GM12878 (cell line): ENCODE measurements around the gene CYB5A.

Source experiments
- CHD4 ChIP-seq: fragments of 200-600 bp; sonication (generic); IDR thresholded peaks from 2 replicates; pipeline ENCODE4 v1.6.1; 2016; ENCODE audit warnings: mild to moderate bottlenecking
- EGR1 ChIP-seq, 2 experiments: IDR thresholded peaks; 1 replicate in 1 of 2; 2 replicates in 1 of 2; pipeline ENCODE4 v1.6.1; 2011 to 2012; ENCODE audit warnings: low read depth in 2 of 2, low read length in 2 of 2, borderline replicate concordance in 1 of 2, mild to moderate bottlenecking in 1 of 2, moderate library complexity in 1 of 2
- POLR2A ChIP-seq: IDR thresholded peaks from 2 replicates; pipeline ENCODE4 v1.6.1; 2011; ENCODE audit warnings: low read depth, mild to moderate bottlenecking, low read length
- RFX5 ChIP-seq: IDR thresholded peaks from 2 replicates; pipeline ENCODE4 v1.6.1; 2011; ENCODE audit warnings: low read depth, low read length, improper control_type of control experiment
- SMC3 ChIP-seq: IDR thresholded peaks from 2 replicates; pipeline ENCODE4 v1.6.1; 2011; ENCODE audit warnings: low read length, improper control_type of control experiment, borderline replicate concordance
- SP1 ChIP-seq: IDR thresholded peaks from one replicate; pipeline ENCODE4 v1.6.1; 2011; ENCODE audit warnings: low read depth, low read length
- ZSCAN29 ChIP-seq: fragments of 450-650 bp; IDR thresholded peaks from 2 replicates; pipeline ENCODE4 v1.6.1; 2017; ENCODE audit warnings: mild to moderate bottlenecking, moderate library complexity
- TF ChIP-seq, protein P1 (sequence below), 3 experiments: IDR thresholded peaks in 2 of 3; conservative IDR thresholded peaks in 1 of 3; 2 replicates each; pipeline ENCODE4 v1.5.1; 2011; ENCODE audit warnings: low read depth in 3 of 3, low read length in 3 of 3, mild to moderate bottlenecking in 3 of 3, control low read depth in 2 of 3, moderate library complexity in 2 of 3, inconsistent platforms in 1 of 3, mixed read lengths in 1 of 3; ENCODE audit not compliant: control insufficient read depth in 2 of 3, insufficient read depth in 1 of 3; ENCODE audit errors: extremely low read depth in 1 of 3
- TF ChIP-seq, protein P2 (sequence below): IDR thresholded peaks from 2 replicates; pipeline ENCODE4 v1.6.1; 2012; ENCODE audit warnings: mild to moderate bottlenecking, low read depth, low read length
- TF ChIP-seq, protein P3 (sequence below): fragments of 150-350 bp; IDR thresholded peaks from 2 replicates; pipeline ENCODE4 v1.6.1; 2016; ENCODE audit warnings: low read depth, low read length
- TF ChIP-seq, protein P4 (sequence below): IDR thresholded peaks from 2 replicates; pipeline ENCODE4 v1.6.1; 2011; ENCODE audit warnings: low read depth, mild to moderate bottlenecking, low read length, moderate library complexity, borderline replicate concordance; ENCODE audit errors: extremely low read depth

DNA sequence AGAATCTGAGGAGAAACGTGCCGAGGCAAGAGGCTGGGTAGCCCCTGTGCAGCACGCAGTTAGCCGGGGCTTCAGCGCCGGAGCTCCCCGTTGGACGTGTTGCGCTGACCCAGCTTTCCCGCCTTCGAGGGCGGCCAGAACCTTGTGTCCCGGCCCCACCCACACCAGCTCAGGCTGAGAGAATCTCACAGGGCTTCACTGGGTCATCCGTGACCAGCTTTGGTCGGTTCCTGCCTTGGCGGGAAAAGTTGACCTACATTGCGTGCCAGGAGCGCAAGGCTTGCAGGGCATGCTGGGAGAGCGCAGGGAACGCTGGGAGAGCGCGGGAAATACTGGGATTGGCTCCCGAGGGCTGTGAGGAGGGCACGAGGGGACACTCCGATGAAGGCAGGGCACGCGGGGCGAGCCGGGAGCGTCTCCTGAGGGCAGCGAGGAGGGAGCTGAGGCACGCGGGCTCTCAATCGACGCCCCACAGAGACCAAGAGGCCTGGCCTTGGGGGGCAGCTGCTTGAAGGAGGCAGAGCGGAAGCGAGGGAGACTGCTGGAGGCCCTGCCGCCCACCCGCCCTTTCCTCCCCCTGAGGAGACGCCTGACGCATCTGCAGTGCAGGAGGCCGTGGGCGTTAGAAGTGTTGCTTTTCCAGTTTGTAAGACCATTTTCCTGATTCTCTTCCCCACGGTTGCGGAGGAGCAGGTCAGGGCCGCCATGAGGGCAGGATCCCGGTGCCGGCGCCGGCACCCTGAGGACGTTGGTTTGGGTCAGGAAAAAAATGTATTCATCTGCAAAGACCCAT is 23.9 kb upstream of the CYB5A start, which contains the start of gene C18orf63:
- TF ChIP-seq CHD4: no peak
- TF ChIP-seq EGR1 (IDR thresholded peaks at IDR 0.05; ENCODE audit: borderline replicate concordance in 1 of 2, low read depth in 2 of 2, low read length in 2 of 2): no peak
- TF ChIP-seq, protein P1, sequence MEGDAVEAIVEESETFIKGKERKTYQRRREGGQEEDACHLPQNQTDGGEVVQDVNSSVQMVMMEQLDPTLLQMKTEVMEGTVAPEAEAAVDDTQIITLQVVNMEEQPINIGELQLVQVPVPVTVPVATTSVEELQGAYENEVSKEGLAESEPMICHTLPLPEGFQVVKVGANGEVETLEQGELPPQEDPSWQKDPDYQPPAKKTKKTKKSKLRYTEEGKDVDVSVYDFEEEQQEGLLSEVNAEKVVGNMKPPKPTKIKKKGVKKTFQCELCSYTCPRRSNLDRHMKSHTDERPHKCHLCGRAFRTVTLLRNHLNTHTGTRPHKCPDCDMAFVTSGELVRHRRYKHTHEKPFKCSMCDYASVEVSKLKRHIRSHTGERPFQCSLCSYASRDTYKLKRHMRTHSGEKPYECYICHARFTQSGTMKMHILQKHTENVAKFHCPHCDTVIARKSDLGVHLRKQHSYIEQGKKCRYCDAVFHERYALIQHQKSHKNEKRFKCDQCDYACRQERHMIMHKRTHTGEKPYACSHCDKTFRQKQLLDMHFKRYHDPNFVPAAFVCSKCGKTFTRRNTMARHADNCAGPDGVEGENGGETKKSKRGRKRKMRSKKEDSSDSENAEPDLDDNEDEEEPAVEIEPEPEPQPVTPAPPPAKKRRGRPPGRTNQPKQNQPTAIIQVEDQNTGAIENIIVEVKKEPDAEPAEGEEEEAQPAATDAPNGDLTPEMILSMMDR (IDR thresholded peaks at IDR 0.05 in 2 of 3, conservative IDR thresholded peaks at IDR 0.05 in 1 of 3; ENCODE audit: control insufficient read depth in 2 of 3, extremely low read depth in 1 of 3, insufficient read depth in 1 of 3, low read depth in 3 of 3, low read length in 3 of 3): no peak
- TF ChIP-seq SP1: no peak
- TF ChIP-seq, protein P2, sequence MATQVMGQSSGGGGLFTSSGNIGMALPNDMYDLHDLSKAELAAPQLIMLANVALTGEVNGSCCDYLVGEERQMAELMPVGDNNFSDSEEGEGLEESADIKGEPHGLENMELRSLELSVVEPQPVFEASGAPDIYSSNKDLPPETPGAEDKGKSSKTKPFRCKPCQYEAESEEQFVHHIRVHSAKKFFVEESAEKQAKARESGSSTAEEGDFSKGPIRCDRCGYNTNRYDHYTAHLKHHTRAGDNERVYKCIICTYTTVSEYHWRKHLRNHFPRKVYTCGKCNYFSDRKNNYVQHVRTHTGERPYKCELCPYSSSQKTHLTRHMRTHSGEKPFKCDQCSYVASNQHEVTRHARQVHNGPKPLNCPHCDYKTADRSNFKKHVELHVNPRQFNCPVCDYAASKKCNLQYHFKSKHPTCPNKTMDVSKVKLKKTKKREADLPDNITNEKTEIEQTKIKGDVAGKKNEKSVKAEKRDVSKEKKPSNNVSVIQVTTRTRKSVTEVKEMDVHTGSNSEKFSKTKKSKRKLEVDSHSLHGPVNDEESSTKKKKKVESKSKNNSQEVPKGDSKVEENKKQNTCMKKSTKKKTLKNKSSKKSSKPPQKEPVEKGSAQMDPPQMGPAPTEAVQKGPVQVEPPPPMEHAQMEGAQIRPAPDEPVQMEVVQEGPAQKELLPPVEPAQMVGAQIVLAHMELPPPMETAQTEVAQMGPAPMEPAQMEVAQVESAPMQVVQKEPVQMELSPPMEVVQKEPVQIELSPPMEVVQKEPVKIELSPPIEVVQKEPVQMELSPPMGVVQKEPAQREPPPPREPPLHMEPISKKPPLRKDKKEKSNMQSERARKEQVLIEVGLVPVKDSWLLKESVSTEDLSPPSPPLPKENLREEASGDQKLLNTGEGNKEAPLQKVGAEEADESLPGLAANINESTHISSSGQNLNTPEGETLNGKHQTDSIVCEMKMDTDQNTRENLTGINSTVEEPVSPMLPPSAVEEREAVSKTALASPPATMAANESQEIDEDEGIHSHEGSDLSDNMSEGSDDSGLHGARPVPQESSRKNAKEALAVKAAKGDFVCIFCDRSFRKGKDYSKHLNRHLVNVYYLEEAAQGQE: no peak
- TF ChIP-seq SMC3: no peak
- TF ChIP-seq, protein P3, sequence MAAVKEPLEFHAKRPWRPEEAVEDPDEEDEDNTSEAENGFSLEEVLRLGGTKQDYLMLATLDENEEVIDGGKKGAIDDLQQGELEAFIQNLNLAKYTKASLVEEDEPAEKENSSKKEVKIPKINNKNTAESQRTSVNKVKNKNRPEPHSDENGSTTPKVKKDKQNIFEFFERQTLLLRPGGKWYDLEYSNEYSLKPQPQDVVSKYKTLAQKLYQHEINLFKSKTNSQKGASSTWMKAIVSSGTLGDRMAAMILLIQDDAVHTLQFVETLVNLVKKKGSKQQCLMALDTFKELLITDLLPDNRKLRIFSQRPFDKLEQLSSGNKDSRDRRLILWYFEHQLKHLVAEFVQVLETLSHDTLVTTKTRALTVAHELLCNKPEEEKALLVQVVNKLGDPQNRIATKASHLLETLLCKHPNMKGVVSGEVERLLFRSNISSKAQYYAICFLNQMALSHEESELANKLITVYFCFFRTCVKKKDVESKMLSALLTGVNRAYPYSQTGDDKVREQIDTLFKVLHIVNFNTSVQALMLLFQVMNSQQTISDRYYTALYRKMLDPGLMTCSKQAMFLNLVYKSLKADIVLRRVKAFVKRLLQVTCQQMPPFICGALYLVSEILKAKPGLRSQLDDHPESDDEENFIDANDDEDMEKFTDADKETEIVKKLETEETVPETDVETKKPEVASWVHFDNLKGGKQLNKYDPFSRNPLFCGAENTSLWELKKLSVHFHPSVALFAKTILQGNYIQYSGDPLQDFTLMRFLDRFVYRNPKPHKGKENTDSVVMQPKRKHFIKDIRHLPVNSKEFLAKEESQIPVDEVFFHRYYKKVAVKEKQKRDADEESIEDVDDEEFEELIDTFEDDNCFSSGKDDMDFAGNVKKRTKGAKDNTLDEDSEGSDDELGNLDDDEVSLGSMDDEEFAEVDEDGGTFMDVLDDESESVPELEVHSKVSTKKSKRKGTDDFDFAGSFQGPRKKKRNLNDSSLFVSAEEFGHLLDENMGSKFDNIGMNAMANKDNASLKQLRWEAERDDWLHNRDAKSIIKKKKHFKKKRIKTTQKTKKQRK: no peak
- TF ChIP-seq RFX5: no peak
- no peak for TF ChIP-seq POLR2A
- TF ChIP-seq, protein P4, sequence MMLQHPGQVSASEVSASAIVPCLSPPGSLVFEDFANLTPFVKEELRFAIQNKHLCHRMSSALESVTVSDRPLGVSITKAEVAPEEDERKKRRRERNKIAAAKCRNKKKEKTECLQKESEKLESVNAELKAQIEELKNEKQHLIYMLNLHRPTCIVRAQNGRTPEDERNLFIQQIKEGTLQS: no peak
- no peak for TF ChIP-seq ZSCAN29
